ENCODE results near the gene GPR146.

GPR146 gene

GRCh38 chr7:1025743-1026581 lies 18.4 kb upstream of the GPR146 start:
- H3F3A ChIP-seq (ENCODE audit: control insufficient read depth, insufficient read depth): peaks cover 51% of the 10 kb centered on the region
- H3K27ac ChIP-seq (ENCODE audit: low read depth, low read length): peak overlapping the region; percentile 98
- no peaks in the 10 kb centered on the region; the same call in 1 of the 2 replicates for H3K9me3 ChIP-seq (ENCODE audit: control insufficient read depth, insufficient read depth, low read length)
- no peaks in the 10 kb centered on the region for H3K27me3 ChIP-seq (ENCODE audit: control insufficient read depth, low read length)
- peak overlapping the region; percentile 89 for H3K4me2 ChIP-seq (ENCODE audit: low read length)
- H3K4me3 ChIP-seq (ENCODE audit: low read length): peak overlapping the region; percentile 91
- no peaks in the 10 kb centered on the region for H3K9me2 ChIP-seq (replicated peaks; ENCODE audit: control insufficient read depth, low read length)
- H3K36me3 ChIP-seq (ENCODE audit: control insufficient read depth, low read length): peaks cover 61% of the 10 kb centered on the region
- H3K79me2 ChIP-seq (ENCODE audit: control insufficient read depth, low read length): peaks cover 86% of the 10 kb centered on the region
- peaks cover 91% of the 10 kb centered on the region for H3K4me1 ChIP-seq (ENCODE audit: control insufficient read depth, low read length)
- peaks cover 15% of the 10 kb centered on the region for H4K20me1 ChIP-seq (ENCODE audit: control insufficient read depth, insufficient read depth, low read depth, low read length)
- TF ChIP-seq EZH2phosphoT487 (IDR thresholded peaks at IDR 0.05; ENCODE audit: borderline replicate concordance, low read length) (no peak), CTCF (IDR thresholded peaks at IDR 0.05; ENCODE audit: low read depth, low read length, poor library complexity, severe bottlenecking) (no peak)

GRCh38 chr7:1026721-1027161 lies 17.6 kb upstream of the GPR146 start:
- Histone ChIP-seq H3K4me3 (ENCODE audit: low read length) (peak overlapping the region; percentile 91), H4K20me1 (ENCODE audit: control insufficient read depth, insufficient read depth, low read depth, low read length) (peaks cover 9% of the 10 kb centered on the region), H3K36me3 (ENCODE audit: control insufficient read depth, low read length) (peaks cover 54% of the 10 kb centered on the region), H3F3A (ENCODE audit: control insufficient read depth, insufficient read depth) (peaks cover 51% of the 10 kb centered on the region), H3K27me3 (ENCODE audit: control insufficient read depth, low read length) (no peaks in the 10 kb centered on the region), H3K79me2 (ENCODE audit: control insufficient read depth, low read length) (peaks cover 79% of the 10 kb centered on the region), H3K9me3 (ENCODE audit: control insufficient read depth, insufficient read depth, low read length) (no peaks in the 10 kb centered on the region; the same call in 1 of the 2 replicates), H3K4me1 (ENCODE audit: control insufficient read depth, low read length) (peaks cover 86% of the 10 kb centered on the region), H3K9me2 (replicated peaks; ENCODE audit: control insufficient read depth, low read length) (no peaks in the 10 kb centered on the region), H3K4me2 (ENCODE audit: low read length) (peak overlapping the region; percentile 89), H3K27ac (ENCODE audit: low read depth, low read length) (peak overlapping the region; percentile 98)
- TF ChIP-seq EZH2phosphoT487 (IDR thresholded peaks at IDR 0.05; ENCODE audit: borderline replicate concordance, low read length): no peak
- TF ChIP-seq CTCF (IDR thresholded peaks at IDR 0.05; ENCODE audit: low read depth, low read length, poor library complexity, severe bottlenecking): no peak

- H3K4me2 ChIP-seq (ENCODE audit: low read length): peak overlapping the region; percentile 89
- H4K20me1 ChIP-seq (ENCODE audit: control insufficient read depth, insufficient read depth, low read depth, low read length): peaks cover 4% of the 10 kb centered on the region
- peaks cover 47% of the 10 kb centered on the region for H3K36me3 ChIP-seq (ENCODE audit: control insufficient read depth, low read length)
- peak overlapping the region; percentile 91 for H3K4me3 ChIP-seq (ENCODE audit: low read length)
- H3K4me1 ChIP-seq (ENCODE audit: control insufficient read depth, low read length): peaks cover 79% of the 10 kb centered on the region
- peaks cover 72% of the 10 kb centered on the region for H3K79me2 ChIP-seq (ENCODE audit: control insufficient read depth, low read length)
- peak overlapping the region; percentile 98 for H3K27ac ChIP-seq (ENCODE audit: low read depth, low read length)
- H3K27me3 ChIP-seq (ENCODE audit: control insufficient read depth, low read length): no peaks in the 10 kb centered on the region
- H3K9me2 ChIP-seq (replicated peaks; ENCODE audit: control insufficient read depth, low read length): no peaks in the 10 kb centered on the region
- peak; percentile 19 for TF ChIP-seq CTCF (IDR thresholded peaks at IDR 0.05; ENCODE audit: low read depth, low read length, poor library complexity, severe bottlenecking)
- no peak for TF ChIP-seq EZH2phosphoT487 (IDR thresholded peaks at IDR 0.05; ENCODE audit: borderline replicate concordance, low read length)
- H3F3A ChIP-seq (ENCODE audit: control insufficient read depth, insufficient read depth): peaks cover 49% of the 10 kb centered on the region
- H3K9me3 ChIP-seq (ENCODE audit: control insufficient read depth, insufficient read depth, low read length): no peaks in the 10 kb centered on the region
Observed at GRCh38 chr7:1027242-1028043, 16.9 kb upstream of the GPR146 start.
